ENCODE data around the gene RCC1.

GRCh38 chr1:28517649-28517999 lies 11.8 kb downstream of the RCC1 start:
- TF ChIP-seq CTCF (IDR thresholded peaks at IDR 0.05) (no peak), POLR2AphosphoS5 (IDR thresholded peaks at IDR 0.05) (no peak), POLR2A (IDR thresholded peaks at IDR 0.05) (no peak)

Data from suprapubic skin (tissue), 4 donors.